ENCODE data around the gene RPL34. TPM values are rescaled to one million over a fixed set of nuclear protein-coding genes. Genes with fewer than 3 reads are reported as not detected.

Gene RPL34
- total and polyA plus RNA-seq, 12 donors, result 516 to 4,489 (median 980) TPM

GRCh38 chr4:108574402-108574801 is 46.0 kb upstream of the RPL34 start:
- H3K27me3 ChIP-seq, result no peaks in the 10 kb centered on the region
- no peak overlapping the region for H3K27ac ChIP-seq
- intact Hi-C loops (cut with DNase I), result loop anchor here (10.0 kb wide), 2 partner anchors 520 to 560 kb away; no protein-coding TSS in a partner anchor
- 76 to 81% (median 78%) methylated on average over 3 of the region's 3 CpGs for WGBS, 4 donors
- H3K9me3 ChIP-seq (replicated peaks in 1 of 3), result no peaks in the 10 kb centered on the region
- no peak for DNase-seq
- no peak overlapping the region for H3K4me3 ChIP-seq
- H3K4me1 ChIP-seq (replicated peaks in 1 of 2), result no peaks in the 10 kb centered on the region
- TF ChIP-seq, protein P1, sequence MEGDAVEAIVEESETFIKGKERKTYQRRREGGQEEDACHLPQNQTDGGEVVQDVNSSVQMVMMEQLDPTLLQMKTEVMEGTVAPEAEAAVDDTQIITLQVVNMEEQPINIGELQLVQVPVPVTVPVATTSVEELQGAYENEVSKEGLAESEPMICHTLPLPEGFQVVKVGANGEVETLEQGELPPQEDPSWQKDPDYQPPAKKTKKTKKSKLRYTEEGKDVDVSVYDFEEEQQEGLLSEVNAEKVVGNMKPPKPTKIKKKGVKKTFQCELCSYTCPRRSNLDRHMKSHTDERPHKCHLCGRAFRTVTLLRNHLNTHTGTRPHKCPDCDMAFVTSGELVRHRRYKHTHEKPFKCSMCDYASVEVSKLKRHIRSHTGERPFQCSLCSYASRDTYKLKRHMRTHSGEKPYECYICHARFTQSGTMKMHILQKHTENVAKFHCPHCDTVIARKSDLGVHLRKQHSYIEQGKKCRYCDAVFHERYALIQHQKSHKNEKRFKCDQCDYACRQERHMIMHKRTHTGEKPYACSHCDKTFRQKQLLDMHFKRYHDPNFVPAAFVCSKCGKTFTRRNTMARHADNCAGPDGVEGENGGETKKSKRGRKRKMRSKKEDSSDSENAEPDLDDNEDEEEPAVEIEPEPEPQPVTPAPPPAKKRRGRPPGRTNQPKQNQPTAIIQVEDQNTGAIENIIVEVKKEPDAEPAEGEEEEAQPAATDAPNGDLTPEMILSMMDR (IDR thresholded peaks at IDR 0.05), result no peak
- no peak for TF ChIP-seq POLR2A (IDR thresholded peaks at IDR 0.05)
- no peaks in the 10 kb centered on the region for H3K36me3 ChIP-seq (replicated peaks in 1 of 2)

DNA sequence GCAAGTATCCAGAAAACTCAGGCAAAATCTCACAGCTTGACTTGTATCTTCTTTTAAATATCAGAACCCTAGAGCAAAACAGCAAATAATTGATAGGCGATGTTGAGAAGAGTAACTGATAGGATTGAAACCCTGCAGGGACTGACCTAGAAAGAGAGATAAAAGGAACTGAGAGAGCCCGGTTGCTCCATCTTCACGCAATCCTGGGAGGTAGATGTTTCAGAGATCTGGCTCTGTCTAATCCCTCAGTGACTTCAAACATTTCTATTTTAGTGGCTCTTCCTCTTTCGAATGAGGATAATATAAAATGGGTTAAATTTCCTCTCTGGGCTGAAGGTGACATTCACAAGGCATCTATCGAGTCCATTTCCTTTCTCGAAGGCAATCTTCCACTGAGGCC is 39.3 kb upstream of the RPL34 start:
- Histone ChIP-seq H3K4me3 (no peak overlapping the region), H3K4me1 (replicated peaks in 1 of 2) (no peaks in the 10 kb centered on the region), H3K36me3 (replicated peaks in 1 of 2) (no peaks in the 10 kb centered on the region), H3K9me3 (replicated peaks in 1 of 3) (no peaks in the 10 kb centered on the region), H3K27me3 (no peaks in the 10 kb centered on the region), H3K27ac (no peak overlapping the region)
- intact Hi-C loops (cut with DNase I), result no loop called here
- TF ChIP-seq, protein P1 (IDR thresholded peaks at IDR 0.05), result no peak
- TF ChIP-seq POLR2A (IDR thresholded peaks at IDR 0.05), result no peak
- WGBS, 4 donors, result 57 to 64% (median 61%) methylated on average over 6 of the region's 6 CpGs
- DNase-seq, result no peak

DNA sequence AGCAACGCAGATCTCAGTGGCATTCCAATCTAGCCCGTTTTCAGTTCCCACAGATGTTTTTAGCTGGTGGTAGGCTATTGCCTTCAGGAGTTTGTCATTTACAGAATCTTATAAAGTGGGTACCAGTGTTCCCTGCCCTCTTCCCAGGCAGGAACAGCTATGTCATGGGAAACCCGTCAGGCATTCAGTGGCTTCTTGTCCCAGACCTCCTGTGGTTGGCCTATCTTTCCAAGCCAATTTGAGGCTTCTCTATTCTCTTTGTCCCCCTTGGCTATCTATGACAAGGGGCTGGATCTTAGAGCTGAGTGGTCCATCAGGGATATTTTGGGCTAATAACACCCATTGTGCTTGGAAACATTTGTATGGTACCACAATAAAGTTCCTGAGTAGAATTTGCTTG is 33.6 kb upstream of the RPL34 start:
- 78 to 92% (median 88%) methylated on average over 3 of the region's 3 CpGs for WGBS, 4 donors
- DNase-seq, result no peak
- H3K36me3 ChIP-seq (replicated peaks in 1 of 2), result no peaks in the 10 kb centered on the region
- no peaks in the 10 kb centered on the region for H3K4me1 ChIP-seq (replicated peaks in 1 of 2)
- no peaks in the 10 kb centered on the region for H3K27me3 ChIP-seq
- no peaks in the 10 kb centered on the region for H3K9me3 ChIP-seq (replicated peaks in 1 of 3)
- no peak overlapping the region for H3K4me3 ChIP-seq
- intact Hi-C loops (cut with DNase I), result no loop called here
- TF ChIP-seq POLR2A (IDR thresholded peaks at IDR 0.05), result no peak
- TF ChIP-seq, protein P1 (IDR thresholded peaks at IDR 0.05), result no peak
- no peak overlapping the region for H3K27ac ChIP-seq

GRCh38 chr4:108588878-108589277 is 31.5 kb upstream of the RPL34 start:
- intact Hi-C loops (cut with DNase I), result no loop called here
- WGBS, 4 donors, result 85 to 100% (median 92%) methylated on average over 1 of the region's 1 CpG

More at GRCh38 chr4:108588878-108589277, 31.5 kb upstream of the RPL34 start:
- H3K27me3 ChIP-seq, result no peaks in the 10 kb centered on the region
- no peak for TF ChIP-seq POLR2A (IDR thresholded peaks at IDR 0.05)
- TF ChIP-seq, protein P1 (IDR thresholded peaks at IDR 0.05), result no peak
- no peak overlapping the region for H3K4me3 ChIP-seq
- H3K4me1 ChIP-seq (replicated peaks in 1 of 2), result no peaks in the 10 kb centered on the region
- no peaks in the 10 kb centered on the region for H3K36me3 ChIP-seq (replicated peaks in 1 of 2)
- DNase-seq, result no peak
- no peak overlapping the region for H3K27ac ChIP-seq
- H3K9me3 ChIP-seq (replicated peaks in 1 of 3), result no peaks in the 10 kb centered on the region

All from adrenal gland (tissue), 12 donors.